ENCODE results near the gene RGL1.

GRCh38 chr1:183922197-183922596 lies 117.3 kb downstream of the RGL1 start:
- TF ChIP-seq CTCF (IDR thresholded peaks at IDR 0.05; ENCODE audit: low read length) (peak; percentile 36), EZH2 (optimal IDR thresholded peaks at IDR 0.05; ENCODE audit: low read depth, low read length) (no peak), EZH2phosphoT487 (IDR thresholded peaks at IDR 0.05; ENCODE audit: low read length) (no peak)

All from MM.1S (cell line).